HG03039 (cell line): ENCODE results near the gene SETD9.
A peak's percentile ranks its signal among the peaks of the same experiment; 100 is the strongest.

Source experiments
- ATAC-seq: cut with Tn5 transposase; IDR thresholded peaks from one replicate; pipeline ENCODE4 v1.9.1; 2021; ENCODE audit warnings: mild to moderate bottlenecking, moderate library complexity; ENCODE audit not compliant: unreplicated experiment

The SETD9 gene, protein sequence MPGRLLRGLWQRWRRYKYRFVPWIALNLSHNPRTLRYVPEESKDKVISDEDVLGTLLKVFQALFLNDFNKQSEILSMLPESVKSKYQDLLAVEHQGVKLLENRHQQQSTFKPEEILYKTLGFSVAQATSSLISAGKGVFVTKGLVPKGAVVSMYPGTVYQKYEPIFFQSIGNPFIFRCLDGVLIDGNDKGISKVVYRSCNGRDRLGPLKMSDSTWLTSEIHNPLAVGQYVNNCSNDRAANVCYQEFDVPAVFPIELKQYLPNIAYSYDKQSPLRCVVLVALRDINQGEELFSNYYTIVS

DNA sequence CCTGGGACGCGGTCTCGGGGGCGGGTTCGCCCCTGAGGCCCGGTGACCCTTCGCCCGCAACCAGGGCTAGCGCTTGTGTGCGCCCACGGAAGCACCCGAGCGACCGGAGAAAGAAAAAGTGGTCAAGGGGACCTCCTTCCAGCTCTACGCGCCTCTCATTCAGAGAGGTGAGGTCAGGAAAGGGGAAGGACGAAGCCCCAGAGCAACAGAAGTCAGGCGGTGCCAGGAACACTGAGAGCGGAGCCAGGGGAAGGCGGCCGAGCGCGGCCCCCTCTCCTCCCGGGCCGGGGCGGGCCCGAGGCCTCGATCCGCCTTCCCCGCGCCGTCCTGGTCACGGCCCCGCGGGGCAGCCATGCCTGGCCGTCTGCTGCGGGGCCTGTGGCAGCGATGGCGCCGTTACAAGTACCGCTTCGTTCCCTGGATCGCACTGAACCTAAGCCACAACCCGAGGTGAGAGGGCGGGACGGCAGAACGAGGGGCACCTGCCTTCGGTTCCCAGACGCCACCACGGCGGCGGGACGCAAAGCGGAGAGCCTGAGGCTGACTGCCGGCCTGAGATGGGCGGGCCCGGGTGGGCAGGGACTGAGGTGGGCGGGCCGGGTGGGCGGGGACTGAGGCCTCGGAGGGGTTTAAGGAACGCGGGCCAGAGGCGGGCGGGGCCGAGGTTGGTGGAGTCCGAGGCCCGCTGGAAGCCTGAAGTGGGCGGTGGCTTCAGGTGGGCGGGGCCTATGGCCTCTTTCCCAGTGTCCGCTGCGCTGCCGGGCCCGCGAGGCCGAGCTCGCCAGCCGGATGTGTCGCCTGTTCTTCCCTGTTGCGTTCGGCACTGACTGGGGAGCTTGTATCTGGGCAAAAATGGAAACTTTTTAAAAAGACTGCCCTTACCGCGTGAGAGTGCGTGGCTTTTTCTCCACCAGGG lies at the start of gene SETD9:
Gene SETD9 (plus strand): TSS at position 303 of the 916 bp plus-strand sequence. CDS start 50 bp downstream, at position 353.
- ATAC-seq: peak; percentile 85

DNA sequence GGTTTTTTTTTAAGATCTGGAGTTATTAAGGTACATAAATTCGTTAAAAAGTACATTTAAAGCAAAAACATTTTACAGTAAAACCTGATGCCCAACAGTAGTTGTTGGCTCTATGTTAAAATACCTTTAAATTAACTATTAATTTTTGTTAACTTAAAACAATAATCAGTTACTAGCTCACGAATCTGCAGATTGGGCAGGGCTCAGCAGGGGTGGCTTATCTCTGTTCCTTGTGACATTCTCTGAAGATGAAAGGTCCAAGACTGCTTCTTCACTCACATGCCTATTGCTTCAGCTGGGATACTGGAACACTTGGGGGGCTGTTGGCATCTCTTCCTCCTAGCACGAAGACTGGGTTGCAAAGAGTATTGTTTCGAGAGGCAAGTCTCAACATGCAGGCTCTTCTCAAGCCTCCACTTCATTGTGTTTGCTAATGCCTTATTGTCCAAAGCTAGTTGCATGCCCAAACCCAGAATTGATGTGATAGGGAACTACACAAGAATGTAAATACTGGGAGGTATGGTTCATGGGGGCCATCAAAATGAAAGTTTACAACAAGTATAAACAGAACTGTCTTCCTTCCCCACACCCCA lies 47.4 kb upstream of the SETD9 start:
- no peak for ATAC-seq

DNA sequence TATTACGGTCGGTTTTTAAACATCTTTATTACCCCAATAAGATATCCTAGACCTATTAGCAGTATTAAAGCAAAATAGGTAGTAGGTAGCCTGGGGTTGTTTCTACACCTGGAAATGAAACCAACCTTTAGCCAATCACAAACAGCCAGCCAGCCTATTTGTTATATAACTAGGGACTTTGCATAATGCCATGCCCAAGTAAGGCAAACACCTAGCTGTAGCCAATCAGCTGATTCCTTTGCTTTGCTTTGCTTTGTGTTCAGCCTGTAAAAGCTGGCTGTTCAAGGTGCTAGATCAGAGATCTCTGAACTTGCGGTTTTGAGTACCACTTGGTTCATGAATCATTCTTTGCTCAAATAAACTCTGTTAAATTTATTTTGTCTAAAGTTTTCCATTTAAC lies 46.5 kb upstream of the SETD9 start:
- ATAC-seq: no peak

DNA sequence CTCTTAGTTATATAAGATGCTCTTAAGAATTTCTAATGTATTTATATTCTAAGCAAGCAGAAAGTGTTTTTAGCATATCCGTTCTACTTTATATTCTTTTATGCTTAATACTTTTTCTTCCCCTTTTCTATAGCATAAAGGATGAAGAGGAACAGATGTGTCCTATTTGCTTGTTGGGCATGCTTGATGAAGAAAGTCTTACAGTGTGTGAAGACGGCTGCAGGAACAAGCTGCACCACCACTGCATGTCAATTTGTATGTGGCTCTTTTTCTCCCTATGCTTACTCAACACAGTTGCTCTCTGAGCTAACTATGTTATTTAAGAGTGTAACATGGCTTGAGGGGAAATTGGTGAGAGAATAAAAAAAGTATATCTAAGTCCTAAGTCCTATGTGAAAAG lies 37.6 kb upstream of the SETD9 start:
- no peak for ATAC-seq

DNA sequence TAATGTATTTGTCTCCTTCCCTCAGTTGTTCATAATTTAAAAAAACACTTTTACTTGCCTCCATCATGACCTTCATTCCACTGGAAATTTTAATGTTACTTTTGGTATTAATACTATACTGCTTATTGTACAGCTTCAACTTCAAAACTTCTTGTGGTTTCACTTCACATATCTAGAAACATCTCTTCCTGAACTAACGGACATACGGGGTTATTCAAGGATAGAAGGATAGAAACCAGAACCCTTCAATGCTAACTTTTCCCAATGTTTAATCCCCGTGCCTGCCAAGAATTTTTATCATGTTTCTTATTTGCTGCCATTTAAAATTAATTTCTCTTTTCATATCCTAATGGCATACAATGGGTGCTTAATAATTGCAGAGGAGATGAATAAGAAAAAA lies 36.3 kb upstream of the SETD9 start:
- ATAC-seq: no peak

DNA sequence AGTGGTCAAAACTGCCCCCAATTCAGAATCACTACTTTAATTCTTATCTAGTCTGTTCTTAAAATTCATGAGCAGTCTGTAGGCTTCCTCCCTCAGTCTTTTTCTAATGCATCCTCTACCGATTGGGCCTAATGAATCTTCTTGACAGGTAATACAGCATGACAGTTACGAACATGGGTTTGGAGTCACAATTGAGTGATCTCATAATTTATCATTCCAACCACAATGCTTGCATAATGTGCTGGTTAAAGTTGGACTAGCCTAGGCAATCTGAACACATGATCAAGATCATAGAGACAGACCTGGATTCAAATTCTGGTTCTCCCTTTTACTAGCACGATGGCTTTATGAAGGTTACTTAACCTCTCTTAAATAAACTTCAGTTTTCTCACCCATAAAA lies 33.1 kb upstream of the SETD9 start:
- ATAC-seq: no peak

DNA sequence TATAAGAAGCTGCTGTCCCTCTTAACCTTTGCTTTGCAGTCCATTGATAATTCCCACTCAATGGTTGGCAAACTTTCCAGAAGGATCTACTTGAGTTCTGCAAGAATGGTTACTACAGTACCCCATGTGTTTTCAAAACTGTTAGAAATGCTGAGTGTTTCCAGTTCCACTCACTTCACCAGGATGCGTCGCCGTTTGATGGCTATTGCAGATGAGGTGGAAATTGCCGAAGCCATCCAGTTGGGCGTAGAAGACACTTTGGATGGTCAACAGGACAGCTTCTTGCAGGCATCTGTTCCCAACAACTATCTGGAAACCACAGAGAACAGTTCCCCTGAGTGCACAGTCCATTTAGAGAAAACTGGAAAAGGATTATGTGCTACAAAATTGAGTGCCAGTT lies 27.8 kb upstream of the SETD9 start:
- no peak for ATAC-seq

DNA sequence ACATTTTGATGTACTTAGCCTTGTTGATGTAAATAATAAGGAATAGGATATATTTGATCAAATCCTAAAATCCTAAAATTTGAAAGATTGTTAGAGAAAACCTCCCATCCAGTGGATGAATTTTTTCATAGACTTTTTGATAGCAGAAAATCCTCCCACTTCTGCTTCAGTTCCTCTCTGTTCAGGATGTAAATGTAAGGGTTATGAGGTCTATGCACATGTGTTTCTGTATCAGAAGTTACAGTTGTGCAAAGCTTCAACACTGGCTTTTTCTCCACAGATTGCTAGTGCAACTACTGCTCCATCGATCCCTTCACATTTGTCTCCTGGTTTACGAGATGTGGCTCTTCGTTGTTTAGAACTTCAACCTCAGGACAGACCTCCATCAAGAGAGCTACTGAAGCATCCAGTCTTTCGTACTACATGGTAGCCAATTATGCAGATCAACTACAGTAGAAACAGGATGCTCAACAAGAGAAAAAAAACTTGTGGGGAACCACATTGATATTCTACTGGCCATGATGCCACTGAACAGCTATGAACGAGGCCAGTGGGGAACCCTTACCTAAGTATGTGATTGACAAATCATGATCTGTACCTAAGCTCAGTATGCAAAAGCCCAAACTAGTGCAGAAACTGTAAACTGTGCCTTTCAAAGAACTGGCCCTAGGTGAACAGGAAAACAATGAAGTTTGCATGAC lies 16.0 kb upstream of the SETD9 start:
- ATAC-seq: no peak

DNA sequence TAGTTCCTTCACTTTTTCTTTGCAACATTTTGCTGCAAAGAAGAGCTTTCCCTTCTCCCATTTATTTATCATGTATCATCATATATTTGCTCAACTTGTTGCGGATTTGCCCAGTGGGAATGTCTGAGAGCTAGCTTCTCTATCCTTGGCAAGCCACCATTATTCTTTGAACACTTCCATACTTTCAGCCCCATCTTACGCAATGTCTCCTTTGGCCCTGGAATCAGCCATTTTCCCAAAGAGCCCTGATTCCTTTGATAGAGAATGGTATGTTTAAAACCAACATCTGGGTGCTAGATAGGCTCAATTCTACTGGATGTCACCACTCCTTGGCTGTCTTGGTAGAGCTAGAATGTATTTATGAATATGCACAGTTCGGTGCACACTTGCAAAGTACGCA lies 12.6 kb upstream of the SETD9 start:
- ATAC-seq: no peak

DNA sequence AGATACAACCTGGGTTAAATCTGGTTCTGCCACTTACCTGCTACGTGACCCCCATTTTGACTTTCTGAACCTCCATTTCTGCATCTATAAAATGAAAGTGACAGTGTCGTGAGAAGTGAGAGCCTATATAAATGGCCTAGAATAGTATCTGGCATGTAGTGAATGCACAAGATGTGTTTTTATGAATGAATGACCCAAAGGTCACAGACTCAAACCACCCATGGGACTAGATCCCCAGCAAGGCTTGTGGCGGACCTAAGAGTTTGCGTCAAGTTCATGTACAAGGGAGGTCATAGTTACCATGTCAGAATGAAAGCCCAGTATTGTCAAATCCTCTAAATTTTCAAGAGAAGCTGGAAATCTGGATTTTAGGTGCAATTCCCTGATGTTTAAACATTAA lies 11.2 kb upstream of the SETD9 start:
- no peak for ATAC-seq

DNA sequence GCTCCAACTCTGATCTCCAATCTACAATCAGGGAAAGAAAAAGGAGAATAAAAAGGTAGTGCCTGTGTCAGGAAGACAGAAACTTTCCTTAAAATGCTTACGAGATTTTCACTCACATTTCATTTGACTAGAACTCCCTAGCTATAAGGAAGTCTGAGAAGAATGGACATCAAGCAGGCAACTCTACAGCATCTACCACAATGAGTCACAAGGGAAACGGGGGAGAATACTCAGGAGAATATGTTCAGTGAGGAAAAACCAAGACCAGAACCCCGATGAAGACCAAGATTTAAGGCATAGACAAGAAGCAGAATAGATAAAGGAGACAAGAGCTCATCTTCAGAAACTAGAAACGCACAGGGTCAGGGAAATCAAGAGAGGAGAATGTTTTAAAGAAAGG lies 9.0 kb upstream of the SETD9 start:
- ATAC-seq: no peak

DNA sequence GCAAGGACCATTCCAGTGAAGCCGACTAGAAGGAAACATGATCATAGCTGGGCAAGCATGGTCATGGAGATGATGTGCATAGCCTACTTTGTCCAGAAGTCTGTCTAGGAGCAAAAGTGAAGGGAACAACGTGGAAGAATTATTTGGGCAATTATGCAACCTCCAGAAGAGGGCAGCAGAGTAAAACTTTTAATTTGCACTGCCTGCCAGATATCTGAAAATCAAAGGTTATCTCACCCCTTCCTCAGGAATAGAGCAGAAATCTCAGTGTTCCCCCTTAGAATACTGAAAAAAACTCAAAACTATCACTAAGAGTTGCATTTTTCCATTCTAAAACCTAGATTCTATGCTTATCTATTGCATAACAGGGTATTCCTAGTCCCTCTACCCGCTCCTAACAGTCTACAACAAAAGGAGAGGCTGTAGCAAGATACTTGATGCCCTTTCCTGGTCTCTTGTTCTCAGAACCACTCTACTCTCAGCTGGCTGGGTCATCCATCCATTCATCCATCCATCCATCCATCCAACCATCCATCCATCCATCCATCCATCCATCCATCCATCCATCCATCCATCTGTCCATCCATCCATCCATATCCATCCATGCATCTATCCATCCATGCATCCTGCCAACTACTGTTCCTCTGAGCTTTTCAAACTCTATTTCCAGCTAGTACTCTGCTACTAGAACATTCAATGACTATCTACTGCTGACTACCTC lies 8.4 kb upstream of the SETD9 start:
- ATAC-seq: no peak

DNA sequence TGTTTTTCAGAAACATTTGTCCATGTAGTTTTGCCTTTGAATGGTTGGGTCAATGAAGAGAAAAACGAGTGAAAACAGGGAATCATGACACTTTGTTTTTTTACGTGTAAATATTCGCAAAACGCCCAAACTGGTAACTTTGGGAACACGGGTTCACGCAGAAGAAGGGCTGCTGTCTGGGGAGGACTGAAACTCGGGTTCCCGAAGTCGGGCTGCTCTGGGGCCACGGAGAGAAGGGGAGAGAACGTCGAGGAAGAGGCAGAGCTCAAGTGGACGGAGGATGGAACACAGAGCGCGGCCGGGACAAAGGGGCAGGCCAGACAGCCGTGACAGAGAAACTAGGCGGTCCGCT lies 478 bp upstream of the SETD9 start:
- peak; percentile 38 for ATAC-seq

DNA sequence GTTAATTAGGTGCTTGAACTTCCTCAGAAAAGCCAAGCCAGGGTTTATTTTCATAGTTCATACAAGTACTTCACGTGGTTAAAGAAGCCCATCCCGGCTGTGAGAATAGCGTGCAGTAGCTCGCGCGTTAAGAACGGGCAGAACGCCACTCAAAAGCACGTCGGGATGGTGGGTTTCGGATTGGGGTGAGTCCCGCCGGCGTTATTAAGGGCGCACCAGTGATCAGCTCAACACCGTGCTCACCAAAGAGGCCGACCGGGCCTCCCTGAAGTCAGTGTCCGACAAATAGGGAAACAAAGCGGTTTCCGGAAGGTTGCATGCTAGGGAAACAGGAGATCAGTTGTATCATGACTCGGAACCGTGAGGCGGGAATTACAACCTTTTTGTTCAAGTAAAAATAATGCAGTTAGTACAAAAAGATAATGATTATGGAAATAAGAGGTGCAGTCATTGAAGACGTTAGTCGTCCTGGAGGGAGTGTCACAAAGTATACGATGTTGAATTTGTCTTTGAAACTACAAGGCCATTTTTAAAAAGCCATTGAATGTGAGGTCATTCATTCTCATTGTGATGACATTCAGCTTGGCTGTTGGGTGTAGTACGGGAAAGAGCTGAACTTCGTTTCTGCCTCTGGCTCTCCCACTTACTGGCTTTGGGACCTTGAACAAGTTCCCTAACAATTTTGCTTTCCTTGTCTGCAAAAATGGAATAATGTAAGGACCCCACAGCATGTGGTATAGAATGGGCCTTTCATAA lies 992 bp downstream of the SETD9 start:
- peak; percentile 10 for ATAC-seq

DNA sequence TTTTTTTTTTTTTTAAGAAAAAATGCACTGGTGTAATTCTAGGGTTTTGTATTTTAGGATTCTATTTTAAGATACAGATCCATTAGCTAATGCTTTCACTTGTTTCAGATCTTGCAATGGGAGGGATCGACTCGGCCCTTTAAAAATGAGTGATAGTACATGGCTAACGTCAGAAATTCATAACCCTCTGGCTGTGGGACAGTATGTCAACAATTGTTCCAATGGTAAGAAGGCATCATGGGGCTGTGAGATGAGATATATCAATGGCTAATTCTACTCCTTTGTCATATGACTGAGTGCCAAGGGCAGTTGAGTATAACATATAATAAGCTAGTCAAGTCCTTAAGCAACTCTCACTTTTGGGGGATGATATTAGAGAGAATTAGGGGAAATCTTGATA lies 4.4 kb downstream of the SETD9 start:
- no peak for ATAC-seq

DNA sequence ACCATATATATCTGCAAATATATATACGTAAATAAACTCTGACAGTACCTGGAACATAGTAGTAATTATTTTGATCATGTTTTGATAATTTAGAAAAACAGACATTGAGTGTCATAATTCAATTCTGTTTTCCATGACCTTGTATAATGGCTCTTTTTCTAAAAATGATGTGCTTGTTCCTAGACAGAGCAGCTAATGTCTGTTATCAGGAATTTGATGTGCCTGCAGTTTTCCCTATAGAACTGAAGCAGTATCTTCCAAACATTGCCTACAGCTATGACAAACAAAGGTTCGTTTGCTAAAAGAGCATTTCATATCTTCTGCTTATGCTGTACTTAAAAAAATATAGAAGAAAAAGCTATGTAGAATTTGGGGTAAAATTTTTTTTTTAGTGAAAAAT lies 5.3 kb downstream of the SETD9 start:
- ATAC-seq: no peak

DNA sequence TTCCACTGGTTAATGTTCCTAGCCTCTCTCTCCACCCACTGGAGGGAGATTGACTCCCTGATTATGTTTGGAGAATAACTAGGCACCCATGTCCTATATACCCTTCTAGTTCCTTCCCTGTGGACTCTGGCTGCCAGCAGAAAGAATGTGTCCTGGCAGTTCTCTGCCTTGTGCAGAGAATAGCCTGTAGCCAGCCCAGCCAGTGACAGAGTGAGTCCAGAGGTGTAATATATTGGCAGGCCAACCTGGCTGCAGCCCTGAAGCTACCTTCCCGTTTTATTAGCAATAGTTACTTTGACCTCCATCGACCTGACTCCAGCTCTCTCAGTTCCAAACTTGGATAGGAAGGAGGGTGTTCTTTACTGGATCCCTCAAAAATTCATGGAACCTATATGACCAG lies 8.1 kb downstream of the SETD9 start:
- no peak for ATAC-seq

DNA sequence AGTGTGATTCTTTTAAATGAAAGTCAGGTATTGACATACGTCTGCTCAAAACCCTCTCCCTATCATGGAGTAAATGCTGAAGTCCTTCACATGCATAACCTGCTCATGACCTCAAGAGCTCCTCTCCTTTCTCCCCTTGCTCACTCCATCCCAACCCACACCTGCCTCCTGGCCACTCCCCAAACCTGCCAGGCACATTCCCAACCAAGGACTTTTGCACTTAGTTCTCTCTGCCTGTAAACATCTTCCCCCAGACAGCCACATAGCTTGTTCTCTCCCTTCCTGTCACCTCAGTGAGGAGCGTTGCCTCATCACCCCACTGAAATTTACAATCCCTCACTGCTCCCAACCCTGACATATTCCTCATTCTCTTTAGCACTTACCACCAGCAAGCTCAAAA lies 8.7 kb downstream of the SETD9 start:
- no peak for ATAC-seq

DNA sequence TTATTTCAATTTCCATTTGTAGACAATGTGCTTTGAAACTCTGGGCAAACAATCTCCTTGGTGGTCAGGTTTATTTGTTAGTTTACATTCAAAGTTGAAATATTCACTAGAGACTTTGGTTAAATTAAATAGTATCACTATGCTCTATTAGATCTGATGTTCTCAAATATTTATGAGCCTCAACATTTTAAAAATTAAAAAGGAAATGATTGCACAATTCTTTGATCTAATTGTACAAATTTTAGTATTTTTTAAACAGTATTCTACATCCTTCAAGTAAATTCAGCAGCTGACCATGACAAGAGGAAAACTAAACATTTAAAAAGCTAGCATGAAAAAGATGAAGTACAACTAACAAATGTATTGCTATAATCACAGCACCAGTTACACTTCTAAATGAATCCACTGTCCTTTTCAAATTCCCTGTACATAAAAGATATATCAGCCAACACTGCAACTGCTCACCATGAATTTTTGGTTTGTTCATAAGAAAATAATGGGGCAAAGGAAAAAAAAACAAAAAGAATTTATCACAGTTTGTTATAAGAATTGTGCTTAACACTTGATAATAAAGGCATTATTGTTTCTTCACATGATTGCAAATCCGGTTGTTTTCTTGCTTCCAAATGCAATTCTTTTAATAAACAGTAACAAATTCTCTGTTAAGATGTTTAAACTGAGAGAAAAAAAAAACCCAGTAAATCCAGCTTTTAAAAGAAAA lies 10.7 kb downstream of the SETD9 start:
- no peak for ATAC-seq
